Measurements from ENCODE around the gene G3BP2.
"Not testable (repeated sequence)": the region's sequence is repeated elsewhere in the genome, so short reads cannot be mapped to it uniquely, and the experiment has no call there.

G3BP2 gene

GRCh38 chr4:75673027-75673958 is at the start of gene G3BP2:
G3BP2 (minus strand) TSS chr4:75673411; CDS start chr4:75662025, 11,386 bp downstream.
- DNase-seq (ENCODE audit: low read depth) = peak; percentile 87

GRCh38 chr4:75722417-75722816 is 49.2 kb upstream of the G3BP2 start:
- no peak for DNase-seq (ENCODE audit: low read depth)

GRCh38 chr4:75718529-75718928 is 45.3 kb upstream of the G3BP2 start:
- no peak for DNase-seq (ENCODE audit: low read depth)

- DNase-seq (ENCODE audit: low read depth) = no peak
These were observed 44.2 kb upstream of the G3BP2 start for GRCh38 chr4:75717408-75717807.

GRCh38 chr4:75716054-75716453 is 42.8 kb upstream of the G3BP2 start:
- DNase-seq (ENCODE audit: low read depth) = not testable (repeated sequence)

- no peak for DNase-seq (ENCODE audit: low read depth)
These were observed 42.0 kb upstream of the G3BP2 start for GRCh38 chr4:75715105-75715799.

- DNase-seq (ENCODE audit: low read depth) = no peak
These were observed 41.5 kb upstream of the G3BP2 start for GRCh38 chr4:75714704-75715103.

GRCh38 chr4:75714011-75714410 is 40.8 kb upstream of the G3BP2 start:
- no peak for DNase-seq (ENCODE audit: low read depth)

GRCh38 chr4:75710246-75710645 is 37.0 kb upstream of the G3BP2 start:
- no peak for DNase-seq (ENCODE audit: low read depth)

- no peak for DNase-seq (ENCODE audit: low read depth)
These were observed 35.0 kb upstream of the G3BP2 start for GRCh38 chr4:75708218-75708691.

- DNase-seq (ENCODE audit: low read depth) = no peak
These were observed 32.2 kb upstream of the G3BP2 start for GRCh38 chr4:75705198-75705977.

GRCh38 chr4:75702919-75703411 is 29.8 kb upstream of the G3BP2 start:
- DNase-seq (ENCODE audit: low read depth) = no peak

GRCh38 chr4:75699299-75699698 is 26.1 kb upstream of the G3BP2 start:
- DNase-seq (ENCODE audit: low read depth) = no peak

GRCh38 chr4:75698963-75699228 is 25.7 kb upstream of the G3BP2 start:
- DNase-seq (ENCODE audit: low read depth) = no peak

- DNase-seq (ENCODE audit: low read depth) = no peak
These were observed 25.2 kb upstream of the G3BP2 start for GRCh38 chr4:75698162-75698962.

GRCh38 chr4:75696581-75696980 is 23.4 kb upstream of the G3BP2 start:
- no peak for DNase-seq (ENCODE audit: low read depth)

- DNase-seq (ENCODE audit: low read depth) = no peak
These were observed 22.9 kb upstream of the G3BP2 start for GRCh38 chr4:75696071-75696470.

GRCh38 chr4:75692066-75692465 is 18.9 kb upstream of the G3BP2 start:
- not testable (repeated sequence) for DNase-seq (ENCODE audit: low read depth)

GRCh38 chr4:75687125-75687524 is 13.9 kb upstream of the G3BP2 start:
- DNase-seq (ENCODE audit: low read depth) = not testable (repeated sequence)

- no peak for DNase-seq (ENCODE audit: low read depth)
These were observed 13.1 kb upstream of the G3BP2 start for GRCh38 chr4:75686346-75686745.

- DNase-seq (ENCODE audit: low read depth) = no peak
These were observed 12.5 kb upstream of the G3BP2 start for GRCh38 chr4:75685546-75686189.
